SH-SY5Y (cell line): ENCODE data around the gene ANKRD60.

Experiments used
- GATA2 ChIP-seq: IDR thresholded peaks from 2 replicates; pipeline ENCODE4 v1.6.1; 2011; ENCODE audit warnings: mild to moderate bottlenecking, low read depth, low read length
- GATA3 ChIP-seq: IDR thresholded peaks from 2 replicates; pipeline ENCODE4 v1.6.1; 2011; ENCODE audit warnings: low read depth, mild to moderate bottlenecking, low read length, moderate library complexity

DNA sequence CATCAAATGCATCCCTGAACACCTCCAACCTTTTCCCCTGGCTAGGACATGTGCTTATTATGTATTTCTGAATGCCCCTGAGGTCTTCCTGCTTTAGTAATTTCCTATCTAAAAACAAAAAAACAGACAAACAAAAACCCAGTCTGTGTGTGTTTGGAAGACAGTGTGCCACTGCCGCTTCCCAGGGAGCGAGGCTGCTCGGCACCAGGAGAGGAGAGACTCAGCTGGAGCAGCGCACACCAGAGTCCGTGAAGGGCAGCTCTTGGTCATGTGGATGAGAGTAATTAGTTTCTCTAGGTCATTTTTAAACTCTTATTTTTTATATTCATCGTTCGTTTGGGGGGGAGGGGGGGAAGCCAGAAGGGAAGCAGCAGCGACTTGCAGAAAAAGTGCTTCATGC, 10.0 kb upstream of the ANKRD60 start:
- TF ChIP-seq GATA2 (no peak), GATA3 (no peak)
